EH (cell line): ENCODE measurements around the gene GSTM3.

Experiments used
- DNase-seq: peaks from one replicate; pipeline ENCODE4 v3.0.0-alpha.2; 2015; ENCODE audit warnings: low read depth

GSTM3 gene

GRCh38 chr1:109740615-109741373 lies at the start of gene GSTM3:
GSTM3 (minus strand) TSS chr1:109741038; CDS start chr1:109740287, 751 bp downstream.
- no peak for DNase-seq

- DNase-seq, result no peak
Observed at GRCh38 chr1:109790329-109790728, 49.5 kb upstream of the GSTM3 start.

GRCh38 chr1:109789551-109790180 lies 48.8 kb upstream of the GSTM3 start:
- DNase-seq, result no peak

- DNase-seq, result no peak
Observed at GRCh38 chr1:109788695-109789521, 48.1 kb upstream of the GSTM3 start.

GRCh38 chr1:109787845-109788601 lies 47.2 kb upstream of the GSTM3 start:
- no peak for DNase-seq

- DNase-seq, result peak; percentile 67
Observed at GRCh38 chr1:109787211-109787844, 46.5 kb upstream of the GSTM3 start.

- DNase-seq, result peak; percentile 51
Observed at GRCh38 chr1:109786531-109787021, 45.7 kb upstream of the GSTM3 start.

- no peak for DNase-seq
Observed at GRCh38 chr1:109786112-109786480, 45.3 kb upstream of the GSTM3 start.

- no peak for DNase-seq
Observed at GRCh38 chr1:109785446-109786111, 44.7 kb upstream of the GSTM3 start.

- DNase-seq, result no peak
Observed at GRCh38 chr1:109784551-109785252, 43.9 kb upstream of the GSTM3 start.

- peak; percentile 90 for DNase-seq
Observed at GRCh38 chr1:109783436-109783835, 42.6 kb upstream of the GSTM3 start.

GRCh38 chr1:109782927-109783326 lies 42.1 kb upstream of the GSTM3 start:
- no peak for DNase-seq

GRCh38 chr1:109782514-109782913 lies 41.7 kb upstream of the GSTM3 start:
- DNase-seq, result peak; percentile 84

- no peak for DNase-seq
Observed at GRCh38 chr1:109781806-109782205, 41.0 kb upstream of the GSTM3 start.

- DNase-seq, result no peak
Observed at GRCh38 chr1:109780982-109781381, 40.1 kb upstream of the GSTM3 start.

GRCh38 chr1:109777980-109778625 lies 37.3 kb upstream of the GSTM3 start:
- DNase-seq, result no peak

GRCh38 chr1:109777436-109777835 lies 36.6 kb upstream of the GSTM3 start:
- DNase-seq, result no peak

- DNase-seq, result peak; percentile 86
Observed at GRCh38 chr1:109776911-109777310, 36.1 kb upstream of the GSTM3 start.

- DNase-seq, result no peak
Observed at GRCh38 chr1:109776206-109776835, 35.5 kb upstream of the GSTM3 start.
